Measurements from ENCODE around the gene RPL27A. TPM values are rescaled to one million over a fixed set of nuclear protein-coding genes. Genes with fewer than 3 reads are reported as not detected.

RPL27A gene
- polyA plus RNA-seq, 1 of the 3 experiments (the other 2 are of a cell fraction): 1,162 TPM

DNA sequence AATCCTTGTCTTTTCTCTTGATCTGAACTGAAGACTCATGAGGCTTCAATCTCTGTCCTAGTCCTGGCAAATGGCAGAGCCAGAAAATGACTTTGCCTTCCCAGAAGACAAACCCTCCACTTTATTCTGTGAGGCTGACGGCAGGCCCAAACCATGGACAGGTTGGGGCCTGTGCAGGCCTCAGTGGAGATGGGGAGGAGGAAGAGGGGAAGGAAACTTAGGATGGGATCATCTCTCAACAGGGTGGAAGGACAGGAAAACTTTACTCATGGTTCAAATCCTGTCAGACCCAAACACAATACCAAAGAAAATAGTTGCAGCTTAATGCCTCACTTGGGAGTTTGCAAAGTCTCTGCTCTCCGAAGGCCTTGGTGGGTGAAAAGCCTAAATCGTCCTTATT, 9.8 kb downstream of the RPL27A start (continued):
- TF ChIP-seq, protein P1, sequence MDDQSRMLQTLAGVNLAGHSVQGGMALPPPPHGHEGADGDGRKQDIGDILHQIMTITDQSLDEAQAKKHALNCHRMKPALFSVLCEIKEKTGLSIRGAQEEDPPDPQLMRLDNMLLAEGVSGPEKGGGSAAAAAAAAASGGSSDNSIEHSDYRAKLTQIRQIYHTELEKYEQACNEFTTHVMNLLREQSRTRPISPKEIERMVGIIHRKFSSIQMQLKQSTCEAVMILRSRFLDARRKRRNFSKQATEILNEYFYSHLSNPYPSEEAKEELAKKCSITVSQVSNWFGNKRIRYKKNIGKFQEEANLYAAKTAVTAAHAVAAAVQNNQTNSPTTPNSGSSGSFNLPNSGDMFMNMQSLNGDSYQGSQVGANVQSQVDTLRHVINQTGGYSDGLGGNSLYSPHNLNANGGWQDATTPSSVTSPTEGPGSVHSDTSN (IDR thresholded peaks at IDR 0.05): no peak
- TF ChIP-seq RAD21 (IDR thresholded peaks at IDR 0.05; ENCODE audit: low read length) (no peak), ELF1 (IDR thresholded peaks at IDR 0.05) (no peak), CHD2 (IDR thresholded peaks at IDR 0.05; ENCODE audit: low read length, partially characterized antibody) (no peak)

DNA sequence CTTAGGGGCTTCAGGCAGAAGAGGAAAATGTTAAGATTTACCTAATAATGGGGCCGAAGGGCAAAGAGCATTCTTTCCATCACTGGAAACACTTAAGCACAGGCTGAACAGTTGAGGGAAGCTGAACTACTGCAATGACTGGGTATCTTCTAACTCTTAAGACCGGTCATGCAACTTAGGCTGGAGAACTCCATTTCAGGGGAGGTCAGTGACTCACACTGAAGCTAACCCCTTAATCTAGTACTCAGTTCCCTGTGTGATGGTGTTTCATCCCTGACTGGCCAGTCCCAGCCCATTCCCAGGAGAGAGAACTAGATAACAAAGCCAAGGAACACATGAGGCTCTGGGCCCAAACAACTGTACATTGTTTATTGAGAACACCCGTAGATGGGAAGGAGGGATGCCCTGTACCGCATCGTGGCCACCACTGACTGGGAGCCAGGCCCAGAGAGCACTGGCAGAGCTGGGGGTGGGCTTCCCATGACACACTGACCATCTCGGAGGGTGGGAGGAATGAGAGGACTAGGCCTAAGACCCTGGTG, 10.5 kb downstream of the RPL27A start:
- no peak for DNase-seq
- WGBS (ENCODE audit: low lambda C conversion rate): 96% methylated on average over 5 of the region's 6 CpGs
- Histone ChIP-seq H3K4me1 (ENCODE audit: control insufficient read depth in 1 of 2, insufficient read depth in 2 of 2, low read depth in 1 of 2, low read length in 1 of 2) (peaks cover 6 to 10% of the 10 kb centered on the region in 2 experiments; a peak in 2 of 4 replicates), H3K9me2 (no peaks in the 10 kb centered on the region), H3K27ac (ENCODE audit: low read depth in 2 of 2, low read length in 1 of 2) (no peak overlapping the region), H3K79me2 (ENCODE audit: insufficient read depth) (peaks cover 39% of the 10 kb centered on the region; the same call in 1 of the 2 replicates), H4K20me1 (ENCODE audit: insufficient read depth) (no peaks in the 10 kb centered on the region), H3K36me3 (replicated peaks in 1 of 2; ENCODE audit: control insufficient read depth in 1 of 2, insufficient read depth in 2 of 2, low read length in 1 of 2) (peaks cover 45 to 54% of the 10 kb centered on the region in 2 experiments), H3K4me2 (no peak overlapping the region), H3K9ac (no peak overlapping the region), H3K27me3 (ENCODE audit: insufficient read depth) (no peaks in the 10 kb centered on the region), H2AFZ (ENCODE audit: low read depth) (no peak overlapping the region), H3F3A (replicated peaks; ENCODE audit: insufficient read depth) (peaks cover 15% of the 10 kb centered on the region), H3K4me3 (ENCODE audit: low read depth in 2 of 2, low read length in 1 of 2) (no peak overlapping the region), H3K9me3 (no peaks in the 10 kb centered on the region)
- TF ChIP-seq GATA2 (CRISPR knock-in tag; IDR thresholded peaks at IDR 0.05) (no peak), NRF1 (IDR thresholded peaks at IDR 0.05; ENCODE audit: low read depth, low read length) (no peak), SIN3A (IDR thresholded peaks at IDR 0.05; ENCODE audit: borderline replicate concordance, low read depth, low read length) (no peak), POLR2AphosphoS5 (IDR thresholded peaks at IDR 0.05; ENCODE audit: low read depth, low read length) (no peak), TCF12 (IDR thresholded peaks at IDR 0.05) (no peak), TEAD4 (IDR thresholded peaks at IDR 0.05; ENCODE audit: borderline replicate concordance, insufficient read depth) (no peak), YY1 (IDR thresholded peaks at IDR 0.05; ENCODE audit: low read depth) (no peak), EZH2phosphoT487 (IDR thresholded peaks at IDR 0.05; ENCODE audit: borderline replicate concordance, low read depth) (no peak), FOXM1 (IDR thresholded peaks at IDR 0.05; ENCODE audit: low read depth) (no peak), CHD2 (IDR thresholded peaks at IDR 0.05; ENCODE audit: low read length, partially characterized antibody) (no peak), RFX5 (IDR thresholded peaks at IDR 0.05; ENCODE audit: low read length) (no peak), JUND (IDR thresholded peaks at IDR 0.05) (no peak), RXRA (IDR thresholded peaks at IDR 0.05; ENCODE audit: borderline replicate concordance, low read depth) (no peak), NFIC (IDR thresholded peaks at IDR 0.05; ENCODE audit: borderline replicate concordance) (no peak)
- TF ChIP-seq, protein P2, sequence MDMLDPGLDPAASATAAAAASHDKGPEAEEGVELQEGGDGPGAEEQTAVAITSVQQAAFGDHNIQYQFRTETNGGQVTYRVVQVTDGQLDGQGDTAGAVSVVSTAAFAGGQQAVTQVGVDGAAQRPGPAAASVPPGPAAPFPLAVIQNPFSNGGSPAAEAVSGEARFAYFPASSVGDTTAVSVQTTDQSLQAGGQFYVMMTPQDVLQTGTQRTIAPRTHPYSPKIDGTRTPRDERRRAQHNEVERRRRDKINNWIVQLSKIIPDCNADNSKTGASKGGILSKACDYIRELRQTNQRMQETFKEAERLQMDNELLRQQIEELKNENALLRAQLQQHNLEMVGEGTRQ (IDR thresholded peaks at IDR 0.05; ENCODE audit: borderline replicate concordance, low read depth, low read length): no peak
- TF ChIP-seq, protein P3, sequence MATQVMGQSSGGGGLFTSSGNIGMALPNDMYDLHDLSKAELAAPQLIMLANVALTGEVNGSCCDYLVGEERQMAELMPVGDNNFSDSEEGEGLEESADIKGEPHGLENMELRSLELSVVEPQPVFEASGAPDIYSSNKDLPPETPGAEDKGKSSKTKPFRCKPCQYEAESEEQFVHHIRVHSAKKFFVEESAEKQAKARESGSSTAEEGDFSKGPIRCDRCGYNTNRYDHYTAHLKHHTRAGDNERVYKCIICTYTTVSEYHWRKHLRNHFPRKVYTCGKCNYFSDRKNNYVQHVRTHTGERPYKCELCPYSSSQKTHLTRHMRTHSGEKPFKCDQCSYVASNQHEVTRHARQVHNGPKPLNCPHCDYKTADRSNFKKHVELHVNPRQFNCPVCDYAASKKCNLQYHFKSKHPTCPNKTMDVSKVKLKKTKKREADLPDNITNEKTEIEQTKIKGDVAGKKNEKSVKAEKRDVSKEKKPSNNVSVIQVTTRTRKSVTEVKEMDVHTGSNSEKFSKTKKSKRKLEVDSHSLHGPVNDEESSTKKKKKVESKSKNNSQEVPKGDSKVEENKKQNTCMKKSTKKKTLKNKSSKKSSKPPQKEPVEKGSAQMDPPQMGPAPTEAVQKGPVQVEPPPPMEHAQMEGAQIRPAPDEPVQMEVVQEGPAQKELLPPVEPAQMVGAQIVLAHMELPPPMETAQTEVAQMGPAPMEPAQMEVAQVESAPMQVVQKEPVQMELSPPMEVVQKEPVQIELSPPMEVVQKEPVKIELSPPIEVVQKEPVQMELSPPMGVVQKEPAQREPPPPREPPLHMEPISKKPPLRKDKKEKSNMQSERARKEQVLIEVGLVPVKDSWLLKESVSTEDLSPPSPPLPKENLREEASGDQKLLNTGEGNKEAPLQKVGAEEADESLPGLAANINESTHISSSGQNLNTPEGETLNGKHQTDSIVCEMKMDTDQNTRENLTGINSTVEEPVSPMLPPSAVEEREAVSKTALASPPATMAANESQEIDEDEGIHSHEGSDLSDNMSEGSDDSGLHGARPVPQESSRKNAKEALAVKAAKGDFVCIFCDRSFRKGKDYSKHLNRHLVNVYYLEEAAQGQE (IDR thresholded peaks at IDR 0.05; ENCODE audit: low read depth, low read length): no peak
- ChIA-PET POLR2A (no interaction called here), CTCF (interaction anchor here (0.9 kb wide), 1 partner anchor 205 kb away, joined by 3 read pairs; no protein-coding TSS in a partner anchor)
